Transverse colon (tissue), 4 donors: ENCODE data around the gene CATSPERE. TPM values are rescaled to one million over a fixed set of nuclear protein-coding genes. Genes with fewer than 3 reads are reported as not detected.

Experiments used
- DNase-seq: peaks from one replicate; pipeline ENCODE4 v3.0.0-alpha.2; 2019
- H3K27ac ChIP-seq, 4 donors: fragments of 200-600 bp; sonication (generic); 2 replicates each; pipeline ENCODE4 v1.5.1; 2016 to 2018; ENCODE audit warnings: inconsistent platforms in 4 of 4
- H3K27me3 ChIP-seq: fragments of 200-600 bp; sonication (generic); 2 replicates; pipeline ENCODE4 v1.5.1; 2017; ENCODE audit warnings: inconsistent platforms
- H3K36me3 ChIP-seq, 4 donors: fragments of 200-600 bp; sonication (generic); 2 replicates each; pipeline ENCODE4 v1.5.1; 2017 to 2019; ENCODE audit warnings: inconsistent platforms in 4 of 4
- H3K4me1 ChIP-seq, 4 donors: fragments of 200-600 bp; sonication (generic); 2 replicates each; pipeline ENCODE4 v1.5.1; 2017 to 2020; ENCODE audit warnings: inconsistent platforms in 4 of 4
- H3K4me3 ChIP-seq, 4 donors: fragments of 200-600 bp; sonication (generic); 1 replicate in 1 of 4; 2 replicates in 3 of 4; pipeline versions ENCODE4 v1.5.1 to v1.6.1; 2017 to 2019; ENCODE audit warnings: inconsistent platforms in 4 of 4
- H3K9me3 ChIP-seq, 2 donors: fragments of 200-600 bp; sonication (generic); 2 replicates each; pipeline ENCODE4 v1.5.1; 2017 to 2019; ENCODE audit warnings: inconsistent platforms in 2 of 2
- EP300 ChIP-seq: sonication (generic); formaldehyde crosslinking; IDR thresholded peaks from one replicate; pipeline ENCODE4 v1.6.1; 2017; ENCODE audit warnings: antibody characterized with exemption, low read depth
- POLR2A ChIP-seq: fragments of 450-650 bp; IDR thresholded peaks from one replicate; pipeline ENCODE4 v1.6.1; 2016; ENCODE audit warnings: antibody characterized with exemption, mild to moderate bottlenecking, moderate library complexity
- POLR2AphosphoS5 ChIP-seq, 3 donors: sonication (generic); formaldehyde crosslinking; IDR thresholded peaks; one replicate each; pipeline ENCODE4 v1.6.1; 2016; ENCODE audit warnings: antibody characterized with exemption in 3 of 3
- WGBS, 2 donors: methylation state at CpG; one replicate each; pipeline ENCODE4 v1.1.5; 2018; ENCODE audit warnings: low coverage in 1 of 2; 5-methylcytosine and 5-hydroxymethylcytosine counted together
- in situ Hi-C, 4 donors: fragments of 200-750 bp; cut with MboI; loops; one replicate each; pipeline versions ENCODE4 v1.15.0 to v1.15.1; 2017; ENCODE audit warnings: low sequenced_read_pairs in 3 of 4, low pct_ligation_motif_present in 1 of 4, low pct_unique_long_range_greater_than_20kb in 1 of 4
- intact Hi-C: fragments of 100-400 bp; cut with DNase I; formaldehyde crosslinking; loops from one replicate; pipeline ENCODE4 v1.15.1; 2023; ENCODE audit warnings: low total_unique reads
- total RNA-seq, 4 donors: library from RNA; depleted of rRNA; stranded (reverse); fragments of >200 nt; gene quantifications; one replicate each; pipeline ENCODE4 v1.1.0, GENCODE V29; 2016
- TF ChIP-seq, protein P1 (sequence below), 5 experiments: fragments of 200-600 bp in 3 of 5; fragments of 450-650 bp in 2 of 5; sonication (generic) in 3 of 5; IDR thresholded peaks; 1 replicate in 2 of 5; 2 replicates in 3 of 5; pipeline ENCODE4 v1.5.1; 2016 to 2017; ENCODE audit warnings: antibody characterized with exemption in 5 of 5, inconsistent platforms in 3 of 5, mild to moderate bottlenecking in 2 of 5, moderate library complexity in 1 of 5

The CATSPERE gene
- total RNA-seq, 4 donors from 2014 or later = 0.55 to 2.7 TPM; not detected in 2

GRCh38 chr1:244633140-244633539 lies 172.1 kb downstream of the CATSPERE start:
- intact Hi-C loops (no loop called here), in situ Hi-C loops (no loop called here)
- H3K27me3 ChIP-seq = no peaks in the 10 kb centered on the region
- TF ChIP-seq, protein P1, sequence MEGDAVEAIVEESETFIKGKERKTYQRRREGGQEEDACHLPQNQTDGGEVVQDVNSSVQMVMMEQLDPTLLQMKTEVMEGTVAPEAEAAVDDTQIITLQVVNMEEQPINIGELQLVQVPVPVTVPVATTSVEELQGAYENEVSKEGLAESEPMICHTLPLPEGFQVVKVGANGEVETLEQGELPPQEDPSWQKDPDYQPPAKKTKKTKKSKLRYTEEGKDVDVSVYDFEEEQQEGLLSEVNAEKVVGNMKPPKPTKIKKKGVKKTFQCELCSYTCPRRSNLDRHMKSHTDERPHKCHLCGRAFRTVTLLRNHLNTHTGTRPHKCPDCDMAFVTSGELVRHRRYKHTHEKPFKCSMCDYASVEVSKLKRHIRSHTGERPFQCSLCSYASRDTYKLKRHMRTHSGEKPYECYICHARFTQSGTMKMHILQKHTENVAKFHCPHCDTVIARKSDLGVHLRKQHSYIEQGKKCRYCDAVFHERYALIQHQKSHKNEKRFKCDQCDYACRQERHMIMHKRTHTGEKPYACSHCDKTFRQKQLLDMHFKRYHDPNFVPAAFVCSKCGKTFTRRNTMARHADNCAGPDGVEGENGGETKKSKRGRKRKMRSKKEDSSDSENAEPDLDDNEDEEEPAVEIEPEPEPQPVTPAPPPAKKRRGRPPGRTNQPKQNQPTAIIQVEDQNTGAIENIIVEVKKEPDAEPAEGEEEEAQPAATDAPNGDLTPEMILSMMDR (IDR thresholded peaks at IDR 0.05) = no peak
- TF ChIP-seq EP300 (no peak), POLR2AphosphoS5 (IDR thresholded peaks at IDR 0.05) (no peak), POLR2A (no peak)
- no peak for DNase-seq
- no peaks in the 10 kb centered on the region for H3K9me3 ChIP-seq
- H3K4me3 ChIP-seq = no peak overlapping the region
- H3K27ac ChIP-seq = no peak overlapping the region
- H3K36me3 ChIP-seq = no peaks in the 10 kb centered on the region
- H3K4me1 ChIP-seq = no peaks in the 10 kb centered on the region

GRCh38 chr1:244634546-244634945 lies 173.5 kb downstream of the CATSPERE start:
- no peaks in the 10 kb centered on the region for H3K36me3 ChIP-seq
- no peak overlapping the region for H3K4me3 ChIP-seq
- no peaks in the 10 kb centered on the region for H3K27me3 ChIP-seq
- intact Hi-C loops = no loop called here
- H3K9me3 ChIP-seq = no peaks in the 10 kb centered on the region
- H3K4me1 ChIP-seq = no peaks in the 10 kb centered on the region
- TF ChIP-seq POLR2AphosphoS5 (IDR thresholded peaks at IDR 0.05) (no peak), POLR2A (no peak), EP300 (no peak)
- TF ChIP-seq, protein P1 (IDR thresholded peaks at IDR 0.05) = no peak
- DNase-seq = no peak
- WGBS, 2 donors = 93 to 96% methylated on average over 6 of the region's 6 CpGs
- H3K27ac ChIP-seq = no peak overlapping the region
- in situ Hi-C loops = no loop called here

DNA sequence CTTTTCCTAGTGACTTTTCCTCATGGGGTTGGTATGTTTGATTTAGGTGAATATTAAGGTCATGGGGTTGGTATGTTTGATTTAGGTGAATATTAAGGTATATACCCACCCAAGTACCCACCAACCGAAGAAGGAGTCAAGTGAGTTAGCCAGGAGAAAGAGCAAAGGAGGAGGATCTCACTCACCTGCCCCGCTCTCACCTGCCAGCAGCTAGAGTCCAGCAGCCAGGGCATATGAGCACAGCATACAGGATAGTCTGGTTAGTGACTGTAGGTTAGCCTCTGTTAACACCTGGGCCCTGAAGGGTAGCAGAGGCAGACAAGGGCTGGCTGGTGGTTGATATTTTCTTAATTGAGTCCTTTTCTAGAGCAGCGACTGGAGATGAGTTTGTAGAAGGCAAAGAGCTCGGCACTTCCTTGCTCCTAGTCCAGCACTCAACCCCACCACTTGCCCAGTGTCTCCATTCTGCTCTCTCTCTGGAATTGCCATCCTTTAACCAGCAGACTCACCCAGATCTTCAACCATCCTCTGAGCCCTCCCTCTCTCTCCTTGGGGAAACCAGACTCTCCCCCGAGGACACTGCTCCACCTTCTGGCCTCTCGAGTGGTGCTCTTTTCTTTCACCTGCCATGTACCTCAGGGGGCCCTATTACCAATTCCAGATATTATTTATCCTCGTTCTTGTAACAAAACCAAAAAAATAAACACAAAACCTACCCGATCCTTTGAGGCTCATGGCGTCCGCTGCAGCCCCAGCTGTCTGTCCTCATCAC lies 175.6 kb downstream of the CATSPERE start:
- in situ Hi-C loops = no loop called here

DNA sequence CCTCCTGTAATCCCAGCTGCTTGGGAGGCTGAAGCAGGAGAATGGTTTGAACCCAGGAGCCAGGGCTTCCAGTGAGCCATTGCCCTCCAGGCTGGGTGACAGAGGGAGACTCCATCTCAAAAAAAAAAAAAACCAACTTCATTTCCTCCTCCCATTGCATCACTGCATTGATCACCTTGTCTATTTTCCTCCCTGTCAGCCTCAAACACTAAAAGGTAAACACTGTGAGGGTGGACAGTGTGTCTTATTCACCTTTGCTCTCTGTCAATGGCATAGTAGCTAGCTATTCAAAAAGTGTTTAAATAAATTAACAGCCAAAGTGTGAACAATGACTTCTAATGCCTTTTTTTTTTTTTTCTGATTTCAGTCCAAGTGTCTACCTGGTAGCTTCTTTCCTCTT lies 178.5 kb downstream of the CATSPERE start:
- H3K4me3 ChIP-seq = no peak overlapping the region
- H3K4me1 ChIP-seq = no peaks in the 10 kb centered on the region
- in situ Hi-C loops = no loop called here
- TF ChIP-seq EP300 (no peak), POLR2AphosphoS5 (IDR thresholded peaks at IDR 0.05) (no peak), POLR2A (no peak)
- TF ChIP-seq, protein P1 (IDR thresholded peaks at IDR 0.05) = no peak
- no peak for DNase-seq
- no peaks in the 10 kb centered on the region for H3K36me3 ChIP-seq
- no peaks in the 10 kb centered on the region for H3K9me3 ChIP-seq
- intact Hi-C loops = no loop called here
- no peaks in the 10 kb centered on the region for H3K27me3 ChIP-seq
- no peak overlapping the region for H3K27ac ChIP-seq

More for the DNA sequence above, 175.6 kb downstream of the CATSPERE start:
- WGBS, 2 donors = 85 to 87% methylated on average over 7 to 10 of the region's 10 CpGs
- Histone ChIP-seq H3K4me1 (no peaks in the 10 kb centered on the region), H3K9me3 (no peaks in the 10 kb centered on the region), H3K36me3 (no peaks in the 10 kb centered on the region), H3K27ac (no peak overlapping the region), H3K27me3 (no peaks in the 10 kb centered on the region), H3K4me3 (no peak overlapping the region)
- no peak for DNase-seq
- TF ChIP-seq POLR2A (no peak), EP300 (no peak), POLR2AphosphoS5 (IDR thresholded peaks at IDR 0.05) (no peak)
- TF ChIP-seq, protein P1 (IDR thresholded peaks at IDR 0.05) = no peak
- intact Hi-C loops = no loop called here
